NCI-H128 (cell line): ENCODE data around the gene PAPPA.

ENCODE experiments used
- DNase-seq: peaks from one replicate; lab custom pipeline; 2025; ENCODE audit not compliant: unreplicated experiment; lab: John Stamatoyannopoulos, UW

Gene PAPPA

DNA sequence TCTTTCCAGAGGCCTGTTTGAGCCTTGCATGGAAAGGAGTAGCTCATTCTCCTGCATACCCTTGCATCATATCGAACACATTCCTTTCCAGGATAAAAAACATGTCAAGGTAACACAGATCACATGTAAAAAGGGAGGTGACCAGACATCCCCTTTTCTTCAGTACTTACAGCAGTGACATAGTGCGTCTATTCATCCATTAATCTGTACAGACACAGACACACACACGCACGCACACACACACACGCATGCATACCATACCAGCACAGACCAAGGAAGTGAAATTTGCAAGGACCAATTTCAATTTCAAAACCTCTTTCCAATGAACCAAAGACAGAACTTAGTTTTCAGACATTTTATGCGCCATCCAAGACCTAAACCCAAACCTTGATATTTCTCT lies 256.0 kb downstream of the PAPPA start:
- no peak for DNase-seq

DNA sequence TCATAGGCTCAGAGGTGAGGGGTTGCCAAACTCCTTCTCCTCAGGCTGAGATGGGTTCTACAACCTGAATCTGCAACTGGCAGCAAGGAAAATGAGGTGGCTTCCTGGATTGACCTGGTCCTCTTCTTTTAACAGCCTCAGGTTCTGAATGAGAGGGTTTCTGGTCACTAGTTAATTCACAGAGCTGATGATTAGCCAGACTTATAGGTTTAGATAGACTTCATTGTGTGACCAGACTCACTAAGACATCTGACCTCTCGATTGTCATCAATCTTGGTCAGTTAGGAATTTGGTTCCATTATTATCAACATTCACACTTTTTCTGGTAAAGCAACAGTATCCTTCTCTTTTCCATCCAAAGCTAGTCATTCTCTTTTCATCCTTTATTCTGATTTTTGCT lies 257.9 kb downstream of the PAPPA start:
- no peak for DNase-seq

- no peak for DNase-seq
These were observed 260.8 kb downstream of the PAPPA start for GRCh38 chr9:116414374-116414773.

DNA sequence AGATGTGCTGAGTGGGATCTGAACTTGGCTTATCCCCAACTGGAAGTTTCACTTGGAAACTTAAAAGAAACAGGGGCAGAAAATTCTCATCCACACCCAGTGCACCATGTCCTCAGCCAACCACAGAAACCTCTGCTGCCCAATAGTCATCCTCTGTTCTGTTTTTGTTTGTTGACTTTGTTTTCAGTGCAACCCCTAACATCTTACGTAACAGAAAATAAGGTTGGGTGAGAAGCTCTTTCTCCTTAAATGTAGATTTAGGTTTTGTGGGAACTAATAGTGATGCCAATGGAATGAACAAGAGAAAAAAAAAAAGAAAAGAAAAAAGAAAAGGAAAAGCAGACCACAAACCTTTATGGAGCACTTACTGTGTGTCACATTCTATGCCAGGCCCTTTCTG lies 262.8 kb downstream of the PAPPA start:
- DNase-seq = no peak

GRCh38 chr9:116417464-116417863 lies 263.9 kb downstream of the PAPPA start:
- DNase-seq = no peak

GRCh38 chr9:116419181-116419580 lies 265.6 kb downstream of the PAPPA start:
- DNase-seq = no peak

GRCh38 chr9:116420993-116421538 lies 267.5 kb downstream of the PAPPA start:
- no peak for DNase-seq

GRCh38 chr9:116422119-116422979 lies 268.8 kb downstream of the PAPPA start:
- DNase-seq = no peak

GRCh38 chr9:116423149-116423548 lies 269.6 kb downstream of the PAPPA start:
- DNase-seq = no peak

- DNase-seq = no peak
These were observed 271.7 kb downstream of the PAPPA start for GRCh38 chr9:116425244-116425643.

DNA sequence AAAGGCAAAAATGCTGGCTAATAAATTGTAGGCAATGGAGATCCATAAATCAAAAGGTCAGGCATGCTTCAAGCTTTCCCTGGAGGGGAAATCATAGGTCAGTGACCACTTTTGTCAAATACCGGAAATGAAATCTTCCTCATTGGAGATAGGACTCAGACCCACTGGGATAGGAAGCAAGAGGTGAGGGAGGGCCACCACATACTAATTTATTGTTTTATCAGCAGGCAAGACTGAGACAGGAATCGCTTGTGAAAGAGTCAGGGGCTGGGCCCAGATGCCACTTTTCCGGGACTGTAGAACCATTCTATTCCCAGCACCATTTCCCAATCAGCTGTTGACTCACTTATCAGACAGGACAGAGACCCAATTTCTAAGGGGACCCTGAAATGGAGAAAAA lies 277.3 kb downstream of the PAPPA start:
- no peak for DNase-seq

- DNase-seq = no peak
These were observed 278.5 kb downstream of the PAPPA start for GRCh38 chr9:116432051-116432450.

- no peak for DNase-seq
These were observed 280.7 kb downstream of the PAPPA start for GRCh38 chr9:116434314-116434713.

GRCh38 chr9:116435706-116436105 lies 282.1 kb downstream of the PAPPA start:
- DNase-seq = no peak

DNA sequence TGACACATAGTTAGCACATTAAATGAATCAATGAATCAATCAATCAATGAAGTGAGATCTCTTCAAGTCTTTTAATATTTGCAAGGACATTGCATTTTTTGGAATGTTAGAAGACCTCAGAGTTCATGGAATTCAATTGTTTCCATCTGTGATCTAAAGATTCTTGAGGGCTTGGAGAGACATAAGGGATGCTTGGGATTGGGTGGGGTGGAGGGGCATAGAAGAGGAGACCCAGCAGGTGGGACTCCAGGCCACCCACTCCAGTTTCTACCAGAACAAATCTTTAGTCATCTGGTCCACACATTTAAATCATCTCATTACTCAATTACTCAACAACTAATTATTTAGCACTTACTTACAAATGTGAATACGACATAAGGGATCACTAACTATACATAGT lies 282.5 kb downstream of the PAPPA start:
- no peak for DNase-seq

DNA sequence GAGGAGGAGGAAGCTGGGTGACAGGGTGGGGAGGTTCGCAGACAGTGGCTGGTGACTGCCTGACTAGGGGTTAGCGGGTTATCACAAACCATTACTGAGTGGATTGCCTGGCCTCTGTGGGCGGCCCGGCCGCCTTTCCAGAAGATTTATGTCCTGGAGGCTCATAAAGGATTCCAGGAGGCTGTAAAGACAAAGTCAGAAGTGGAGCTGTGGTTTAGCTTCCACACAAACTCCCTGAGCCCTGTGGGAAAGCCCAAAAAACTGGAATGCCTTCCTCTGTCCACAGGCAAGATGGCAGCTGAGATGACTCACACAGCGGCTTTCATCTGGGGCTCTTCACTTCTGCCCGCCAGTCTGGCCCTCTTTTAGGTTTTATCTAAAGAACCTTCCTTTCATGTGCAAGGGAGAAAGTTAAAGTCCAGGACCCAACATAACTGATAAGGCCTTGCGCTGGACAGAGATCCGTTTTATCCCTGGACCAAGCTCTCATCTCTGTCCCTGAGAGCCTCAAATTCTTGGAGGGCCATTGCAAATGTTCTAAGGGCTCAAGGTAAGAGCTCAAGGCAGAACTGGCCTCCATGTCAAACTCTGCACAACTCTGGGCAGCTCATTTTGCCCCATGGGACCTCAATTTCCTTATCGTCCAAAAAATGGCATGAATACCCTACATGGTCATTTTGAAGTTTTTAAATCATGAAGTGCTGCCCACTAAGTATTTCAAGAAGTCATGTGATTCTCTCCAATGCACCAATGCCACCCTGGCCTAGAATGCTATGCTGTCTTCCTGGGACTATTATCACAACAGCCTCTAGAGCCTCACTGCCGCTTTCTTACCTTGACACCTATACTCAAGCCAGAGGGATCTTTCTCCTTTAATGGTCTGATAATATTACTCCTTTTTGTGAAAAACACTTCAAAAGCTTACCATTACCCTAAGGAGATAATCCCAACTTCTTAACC lies 284.1 kb downstream of the PAPPA start:
- no peak for DNase-seq

DNA sequence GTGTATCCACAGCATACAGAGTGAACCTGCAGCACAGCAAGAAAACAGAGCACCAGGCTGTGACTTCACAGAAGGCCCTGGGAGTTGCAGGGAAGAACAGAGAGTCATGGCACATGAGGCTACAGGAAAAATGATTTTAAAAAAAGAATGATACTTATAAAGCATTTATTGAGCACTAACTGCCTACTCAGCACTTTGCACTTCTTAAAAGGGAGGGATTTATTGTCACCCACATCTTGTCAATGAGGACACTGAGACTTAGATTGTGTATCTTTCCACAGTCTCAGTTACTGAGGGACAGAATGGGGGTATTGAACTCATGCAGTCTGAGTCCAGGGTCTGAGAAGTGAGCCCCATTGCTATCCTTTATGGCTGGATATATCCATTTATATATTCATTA lies 288.9 kb downstream of the PAPPA start:
- DNase-seq = no peak

GRCh38 chr9:116447934-116448333 lies 294.3 kb downstream of the PAPPA start:
- no peak for DNase-seq

DNA sequence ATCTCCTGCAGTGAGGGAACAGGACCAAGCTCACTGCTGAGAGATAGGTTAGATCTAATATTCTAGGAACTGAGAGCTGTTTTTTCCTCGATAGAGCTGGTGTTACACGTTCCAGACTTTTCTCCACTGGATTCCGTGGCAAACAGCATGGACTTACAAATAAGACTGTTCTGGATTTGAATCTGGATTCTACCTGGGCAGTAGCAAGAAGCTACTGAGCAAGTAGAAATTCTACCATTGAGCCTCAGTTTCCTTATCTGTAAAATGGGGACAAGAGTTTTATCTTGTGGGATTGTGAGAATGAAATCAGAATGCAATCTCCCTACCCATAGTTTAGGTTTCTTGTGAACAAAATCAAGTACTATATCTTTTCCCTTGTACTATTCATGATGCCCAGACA lies 294.8 kb downstream of the PAPPA start:
- DNase-seq = no peak

DNA sequence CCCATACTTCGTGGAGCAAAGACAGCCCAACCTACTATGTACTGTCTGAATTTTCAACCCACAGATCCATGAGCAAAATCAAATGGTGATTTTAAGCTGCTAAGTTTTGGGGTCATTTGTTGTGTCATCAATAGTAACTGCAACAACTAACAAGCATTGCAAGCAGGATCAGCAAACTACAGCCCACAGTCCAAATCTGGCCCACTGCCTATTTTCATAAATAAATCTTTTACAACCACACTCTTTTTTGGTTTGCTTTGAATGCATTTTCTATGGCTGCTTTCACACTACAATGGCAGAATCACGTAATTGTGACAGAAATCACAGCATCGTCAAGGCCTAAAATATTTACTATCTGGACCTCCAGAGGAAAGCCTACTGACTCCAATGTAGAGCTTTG lies 296.4 kb downstream of the PAPPA start:
- DNase-seq = no peak

- DNase-seq = no peak
These were observed 297.0 kb downstream of the PAPPA start for GRCh38 chr9:116450378-116451139.
